Activated CD8-positive, alpha-beta T cell treated with anti-CD3 and anti-CD28 coated beads, Interleukin-2, amount 10 ng/mL, durations not matched to agents 7 days and 5 days (primary cell): ENCODE data around the gene ZNF521. TPM values are rescaled to one million over a fixed set of nuclear protein-coding genes. Genes with fewer than 3 reads are reported as not detected.

Experiments used
- ATAC-seq: fragments of 150-1000 bp; cut with Tn5 transposase; one replicate; pipeline ENCODE4 v1.10.0; 2021; ENCODE audit warnings: moderate library complexity
- CTCF ChIA-PET: fragments of 350-600 bp; sonication (Branson Sonifier 250); formaldehyde crosslinking; loops from one replicate; lab custom pipeline; 2021; ENCODE audit warnings: antibody characterized with exemption; lab: Charles Lee
- POLR2A ChIA-PET: fragments of 350-600 bp; sonication (Branson Sonifier 250); formaldehyde crosslinking; loops from one replicate; lab custom pipeline; 2021; ENCODE audit warnings: antibody characterized with exemption; lab: Charles Lee
- DNase-seq: peaks from one replicate; pipeline ENCODE4 v3.0.0-alpha.2; 2020
- H3K27ac Mint-ChIP-seq: one replicate; pipeline ENCODE4 v1.8.0; 2021; ENCODE audit warnings: mild to moderate bottlenecking, mixed read lengths
- H3K27me3 Mint-ChIP-seq: one replicate; pipeline ENCODE4 v1.8.0; 2021; ENCODE audit warnings: low read depth, mixed read lengths
- H3K36me3 Mint-ChIP-seq: one replicate; pipeline ENCODE4 v1.8.0; 2021; ENCODE audit warnings: low read depth, mixed read lengths
- H3K4me1 Mint-ChIP-seq: one replicate; pipeline ENCODE4 v1.8.0; 2021; ENCODE audit warnings: low read depth, mixed read lengths
- H3K4me3 Mint-ChIP-seq: one replicate; pipeline ENCODE4 v1.8.0; 2021; ENCODE audit warnings: mild to moderate bottlenecking, mixed read lengths
- H3K9me3 Mint-ChIP-seq: one replicate; pipeline ENCODE4 v1.8.0; 2022; ENCODE audit warnings: mixed read lengths; ENCODE audit not compliant: insufficient read depth
- total RNA-seq, 2 experiments: library from RNA; stranded (reverse); gene quantifications; one replicate each; pipeline ENCODE4 v1.2.3, GENCODE V29; 2021

Gene ZNF521
- total RNA-seq, 2 experiments from 2014 or later, result not detected

GRCh38 chr18:25306671-25307070 lies 45.3 kb downstream of the ZNF521 start:
- ChIA-PET POLR2A (no interaction called here), CTCF (no interaction called here)
- no peak for ATAC-seq
- Mint-ChIP-seq H3K27ac (no peak overlapping the region), H3K9me3 (no peaks in the 10 kb centered on the region), H3K4me1 (no peaks in the 10 kb centered on the region), H3K27me3 (no peaks in the 10 kb centered on the region), H3K36me3 (no peaks in the 10 kb centered on the region), H3K4me3 (no peak overlapping the region)
- DNase-seq, result no peak

GRCh38 chr18:25305584-25305983 lies 46.4 kb downstream of the ZNF521 start:
- ChIA-PET CTCF (no interaction called here), POLR2A (no interaction called here)
- H3K36me3 Mint-ChIP-seq, result no peaks in the 10 kb centered on the region
- no peaks in the 10 kb centered on the region for H3K9me3 Mint-ChIP-seq
- no peak overlapping the region for H3K27ac Mint-ChIP-seq
- no peaks in the 10 kb centered on the region for H3K27me3 Mint-ChIP-seq
- no peaks in the 10 kb centered on the region for H3K4me1 Mint-ChIP-seq
- DNase-seq, result no peak
- no peak for ATAC-seq
- H3K4me3 Mint-ChIP-seq, result no peak overlapping the region

- no peaks in the 10 kb centered on the region for H3K9me3 Mint-ChIP-seq
Observed at GRCh38 chr18:25300492-25300891, 51.5 kb downstream of the ZNF521 start.

DNA sequence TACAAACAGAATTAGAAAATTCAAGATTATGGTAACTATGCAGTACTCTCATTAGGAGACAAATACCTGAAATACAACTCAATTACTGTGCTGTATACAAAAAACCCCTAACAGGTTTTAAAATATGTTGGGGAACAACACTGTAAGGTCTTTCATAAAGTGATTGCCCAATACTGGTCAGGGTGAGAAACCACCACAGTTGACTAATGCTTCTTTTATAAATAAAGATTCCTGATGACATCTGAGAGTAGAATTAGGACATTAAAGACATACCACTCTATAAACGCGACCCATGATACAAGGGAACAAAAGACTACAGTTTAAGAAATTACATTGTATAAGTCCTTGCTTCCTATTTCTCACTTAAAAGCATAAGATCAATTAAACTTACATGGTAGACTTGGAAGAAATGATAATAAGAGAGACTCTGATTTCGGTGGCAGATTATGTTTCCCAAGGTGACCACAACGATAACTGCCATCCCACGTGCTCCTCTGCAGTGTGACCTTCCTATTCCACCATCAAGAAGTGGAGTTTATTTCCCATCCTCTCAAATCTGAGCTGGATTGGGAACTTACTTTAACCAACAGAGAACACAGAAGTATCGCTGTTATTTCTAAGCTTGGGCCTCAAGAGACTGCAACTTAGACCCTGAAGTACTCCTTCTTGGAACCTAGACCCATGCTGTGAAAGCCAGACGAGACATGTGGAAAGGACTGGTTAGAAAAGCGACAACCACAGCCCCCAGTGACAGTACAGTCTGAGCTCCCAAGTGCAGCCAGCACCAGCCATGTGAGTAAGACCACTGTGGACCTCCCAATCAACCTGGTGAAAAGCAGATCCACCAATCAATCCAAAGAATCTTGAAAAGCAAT lies 52.3 kb downstream of the ZNF521 start:
- CTCF ChIA-PET, result no interaction called here
- no peaks in the 10 kb centered on the region for H3K27me3 Mint-ChIP-seq
- no peak overlapping the region for H3K4me3 Mint-ChIP-seq
- ATAC-seq (no peak), DNase-seq (no peak)
- H3K4me1 Mint-ChIP-seq, result no peaks in the 10 kb centered on the region
- H3K36me3 Mint-ChIP-seq, result no peaks in the 10 kb centered on the region
- POLR2A ChIA-PET, result no interaction called here
- H3K27ac Mint-ChIP-seq, result no peak overlapping the region
- no peaks in the 10 kb centered on the region for H3K9me3 Mint-ChIP-seq

More at GRCh38 chr18:25300492-25300891, 51.5 kb downstream of the ZNF521 start:
- no peaks in the 10 kb centered on the region for H3K36me3 Mint-ChIP-seq
- no peak for ATAC-seq
- POLR2A ChIA-PET, result no interaction called here
- no peak for DNase-seq
- no peaks in the 10 kb centered on the region for H3K4me1 Mint-ChIP-seq
- no peaks in the 10 kb centered on the region for H3K27me3 Mint-ChIP-seq
- no peak overlapping the region for H3K27ac Mint-ChIP-seq
- H3K4me3 Mint-ChIP-seq, result no peak overlapping the region
- CTCF ChIA-PET, result no interaction called here

DNA sequence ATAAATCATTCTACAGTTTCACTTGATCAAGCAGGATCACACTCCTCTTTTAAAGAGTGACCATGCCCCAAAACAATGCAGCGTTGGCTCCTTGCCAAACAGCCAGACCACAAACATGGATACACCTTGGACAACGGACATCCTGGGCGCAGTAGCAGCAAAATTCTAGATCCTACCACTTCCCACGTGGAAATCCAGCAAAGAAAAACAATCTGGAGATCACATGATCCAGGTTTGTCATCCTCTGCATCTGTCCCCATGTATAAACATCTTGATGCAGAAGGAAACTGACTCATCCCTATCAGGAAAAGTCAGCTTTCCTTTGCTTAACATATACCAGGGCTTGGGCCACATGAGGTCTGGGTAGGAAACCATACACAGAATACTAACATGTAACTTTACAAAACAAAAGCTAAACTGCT lies 53.1 kb downstream of the ZNF521 start:
- ATAC-seq (no peak), DNase-seq (no peak)
- Mint-ChIP-seq H3K4me1 (no peaks in the 10 kb centered on the region), H3K27ac (no peak overlapping the region), H3K4me3 (no peak overlapping the region), H3K27me3 (no peaks in the 10 kb centered on the region), H3K36me3 (no peaks in the 10 kb centered on the region), H3K9me3 (no peaks in the 10 kb centered on the region)
- POLR2A ChIA-PET, result no interaction called here
- CTCF ChIA-PET, result no interaction called here

DNA sequence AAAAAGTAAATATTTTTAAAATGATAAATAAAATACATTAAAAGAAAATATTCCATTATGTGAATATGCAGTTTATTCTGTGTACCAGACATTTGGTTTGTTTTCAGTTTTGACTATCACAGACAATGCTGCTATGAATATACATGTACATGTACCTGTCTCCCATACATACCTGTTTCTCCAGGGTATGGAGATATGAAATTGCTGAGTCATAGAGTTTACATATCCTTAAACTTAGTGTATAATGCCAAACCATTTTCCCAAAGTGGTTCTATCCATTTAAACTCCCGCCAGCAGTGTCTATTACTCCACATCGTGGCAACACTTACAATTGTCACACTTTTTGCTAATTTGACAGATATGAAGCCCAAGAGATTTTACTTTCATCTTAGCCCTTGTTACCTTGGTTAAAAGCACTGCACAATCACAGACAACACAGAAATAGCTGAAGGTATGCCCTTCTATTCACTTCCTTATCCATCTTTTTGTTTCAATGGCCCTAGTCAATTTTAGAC lies 56.3 kb downstream of the ZNF521 start:
- ChIA-PET POLR2A (no interaction called here), CTCF (no interaction called here)
- Mint-ChIP-seq H3K4me3 (no peak overlapping the region), H3K36me3 (no peaks in the 10 kb centered on the region), H3K27ac (no peak overlapping the region), H3K27me3 (no peaks in the 10 kb centered on the region), H3K9me3 (no peaks in the 10 kb centered on the region), H3K4me1 (no peaks in the 10 kb centered on the region)
- DNase-seq (no peak), ATAC-seq (no peak)

DNA sequence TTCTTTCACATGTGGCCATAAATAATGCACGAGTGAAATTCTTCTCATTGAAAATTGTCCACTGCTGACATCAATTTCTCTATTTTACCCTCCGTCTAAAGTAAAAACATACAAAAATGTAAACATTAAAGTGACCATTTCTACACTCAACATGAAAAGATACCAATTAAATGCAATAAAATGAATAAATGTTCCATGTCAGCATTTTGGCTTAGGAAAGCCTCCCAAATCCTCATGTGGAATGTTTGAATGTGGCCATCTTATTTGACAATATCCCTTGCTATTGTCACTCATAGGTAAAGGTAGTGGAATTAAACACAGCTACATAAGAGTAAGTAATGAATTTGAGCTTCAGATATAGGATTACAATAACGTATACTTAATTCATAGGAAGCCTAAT lies 60.8 kb downstream of the ZNF521 start:
- Mint-ChIP-seq H3K36me3 (no peaks in the 10 kb centered on the region), H3K9me3 (no peaks in the 10 kb centered on the region), H3K4me1 (no peaks in the 10 kb centered on the region), H3K27ac (no peak overlapping the region), H3K4me3 (no peak overlapping the region), H3K27me3 (no peaks in the 10 kb centered on the region)
- no peak for DNase-seq
- ChIA-PET CTCF (interaction anchor here (1.0 kb wide), 1 partner anchor 10 kb away, joined by 3 read pairs; no protein-coding TSS in a partner anchor), POLR2A (no interaction called here)
- ATAC-seq, result no peak

- ChIA-PET CTCF (no interaction called here), POLR2A (no interaction called here)
- DNase-seq, result no peak
- Mint-ChIP-seq H3K4me3 (no peak overlapping the region), H3K9me3 (no peaks in the 10 kb centered on the region), H3K27me3 (no peaks in the 10 kb centered on the region), H3K27ac (no peak overlapping the region), H3K36me3 (no peaks in the 10 kb centered on the region), H3K4me1 (no peaks in the 10 kb centered on the region)
- ATAC-seq, result no peak
Observed at GRCh38 chr18:25289001-25289631, 62.9 kb downstream of the ZNF521 start.

DNA sequence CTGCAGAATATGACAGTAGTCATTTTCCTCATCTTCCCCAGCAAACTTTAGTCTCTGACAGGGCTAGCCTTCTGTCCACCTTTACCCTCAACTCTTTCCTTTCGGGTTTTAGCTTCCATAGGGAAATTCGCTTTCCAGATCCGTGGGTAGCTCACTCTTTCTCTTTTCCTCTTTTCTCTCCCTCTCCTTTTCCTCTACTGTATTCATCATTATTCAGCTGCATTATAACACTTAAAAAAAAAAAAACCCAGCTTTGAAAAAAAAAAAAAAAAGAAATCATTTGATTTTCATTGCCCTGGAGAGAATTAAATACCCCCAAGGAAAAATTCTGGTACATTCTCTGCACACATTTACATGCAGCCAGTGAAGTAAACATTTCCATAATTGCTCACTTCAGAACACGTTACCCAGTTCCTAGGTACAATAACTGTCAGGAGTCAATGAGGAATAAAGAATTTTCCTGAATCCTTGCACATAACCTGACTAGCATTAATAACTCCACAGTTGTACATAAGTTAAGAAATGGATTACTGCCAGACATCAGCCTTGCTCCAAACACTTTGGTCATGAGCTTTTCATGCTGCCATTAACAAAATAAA lies 63.5 kb downstream of the ZNF521 start:
- H3K27me3 Mint-ChIP-seq, result no peaks in the 10 kb centered on the region
- H3K27ac Mint-ChIP-seq, result no peak overlapping the region
- ChIA-PET POLR2A (no interaction called here), CTCF (no interaction called here)
- no peaks in the 10 kb centered on the region for H3K4me1 Mint-ChIP-seq
- H3K4me3 Mint-ChIP-seq, result no peak overlapping the region
- H3K36me3 Mint-ChIP-seq, result no peaks in the 10 kb centered on the region
- ATAC-seq (no peak), DNase-seq (no peak)
- no peaks in the 10 kb centered on the region for H3K9me3 Mint-ChIP-seq

DNA sequence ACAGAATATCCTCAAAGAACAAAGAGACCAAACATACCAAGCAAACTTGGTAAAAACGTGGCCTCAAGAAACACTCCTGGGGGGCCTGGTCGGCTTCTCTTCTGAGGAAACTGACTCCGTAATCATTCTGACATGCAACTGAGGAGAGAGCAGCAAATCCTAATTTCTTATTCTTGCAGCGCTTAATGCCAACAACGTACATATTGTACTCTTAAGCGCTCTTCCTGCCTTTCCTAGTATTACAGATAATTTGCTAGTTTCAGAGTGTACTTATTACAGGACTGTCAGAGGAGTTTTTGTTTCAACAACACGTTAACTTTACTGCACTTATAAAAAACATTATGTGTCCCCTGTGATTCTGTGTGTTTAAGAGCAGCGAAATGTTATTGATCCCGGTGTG lies 64.9 kb downstream of the ZNF521 start:
- Mint-ChIP-seq H3K9me3 (no peaks in the 10 kb centered on the region), H3K4me3 (no peak overlapping the region), H3K27me3 (peaks cover 2% of the 10 kb centered on the region), H3K4me1 (no peaks in the 10 kb centered on the region), H3K27ac (no peak overlapping the region), H3K36me3 (no peaks in the 10 kb centered on the region)
- ChIA-PET CTCF (no interaction called here), POLR2A (no interaction called here)
- DNase-seq (no peak), ATAC-seq (no peak)

DNA sequence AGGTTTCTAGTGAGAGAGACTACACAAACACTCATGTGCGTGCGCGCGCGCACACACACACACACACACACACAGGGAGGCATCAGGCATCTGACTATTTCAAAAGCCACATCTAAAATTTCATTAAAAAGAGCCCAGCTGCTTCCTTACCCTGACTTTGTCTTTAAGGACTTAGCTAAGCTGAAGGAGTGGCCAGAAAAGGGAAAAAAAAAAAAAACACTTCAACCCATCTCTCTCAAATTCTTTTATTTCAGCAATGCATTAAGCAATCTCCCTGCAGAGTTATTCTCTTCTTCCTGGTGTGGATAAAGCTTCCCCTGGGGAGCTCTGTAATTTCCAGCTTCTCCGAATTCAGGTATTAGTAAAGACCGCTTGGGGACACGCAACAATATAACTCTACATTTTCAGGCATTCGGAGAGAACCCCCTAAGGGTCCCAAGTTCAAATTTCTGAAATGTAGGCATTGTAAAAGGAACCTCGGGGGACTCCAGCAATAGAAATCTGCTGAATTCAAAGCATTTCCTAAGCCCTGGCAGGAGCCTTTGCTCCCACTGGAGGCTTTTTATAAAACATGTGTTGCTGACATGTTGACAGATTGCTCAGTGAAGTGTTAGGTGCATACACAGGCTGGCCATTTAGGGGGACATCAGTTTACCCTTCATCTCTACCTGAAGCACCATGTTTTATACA lies 67.0 kb downstream of the ZNF521 start:
- no peak for ATAC-seq
- no peaks in the 10 kb centered on the region for H3K9me3 Mint-ChIP-seq
- no peak for DNase-seq
- ChIA-PET CTCF (no interaction called here), POLR2A (no interaction called here)
- no peak overlapping the region for H3K4me3 Mint-ChIP-seq
- no peaks in the 10 kb centered on the region for H3K4me1 Mint-ChIP-seq
- H3K36me3 Mint-ChIP-seq, result no peaks in the 10 kb centered on the region
- H3K27me3 Mint-ChIP-seq, result peaks cover 2% of the 10 kb centered on the region
- no peak overlapping the region for H3K27ac Mint-ChIP-seq
